IMR-90 (cell line): ENCODE results near the gene MEIS1. TPM values are rescaled to one million over a fixed set of nuclear protein-coding genes. Genes with fewer than 3 reads are reported as not detected.

Experiments used
- ATAC-seq: fragments of 200-7000 bp; cut with Tn5 transposase; 2 replicates; pipeline ENCODE4 v1.9.1; 2020; ENCODE audit warnings: low read depth, mild to moderate bottlenecking, moderate library complexity
- BruUV-seq: library from RNA; stranded (reverse); fragments of 400-500 nt; replicated peaks from 2 replicates; lab custom pipeline; 2021; lab: Mats Ljungman, UMichigan
- CTCF ChIA-PET: fragments of 300-600 bp; formaldehyde crosslinking; extraction: SDS; loops from one replicate; lab custom pipeline; 2021; ENCODE audit warnings: antibody characterized with exemption; lab: Yijun Ruan, JAX
- POLR2A ChIA-PET: fragments of 300-600 bp; sonication (Branson Sonifier 250); formaldehyde crosslinking; loops from one replicate; lab custom pipeline; 2022; ENCODE audit warnings: antibody characterized with exemption; ENCODE audit not compliant: unreplicated experiment; lab: Charles Lee
- DNase-seq: peaks from one replicate; pipeline ENCODE4 v3.0.0; 2013
- H2AFZ ChIP-seq: replicated peaks from 2 replicates; pipeline ENCODE3; 2013; ENCODE audit warnings: low read length, mild to moderate bottlenecking; ENCODE audit not compliant: poor library complexity
- H2AK5ac ChIP-seq: 2 replicates; pipeline ENCODE4 v1.6.1; 2013; ENCODE audit warnings: low read depth, low read length, inconsistent platforms
- H2AK9ac ChIP-seq: replicated peaks from 2 replicates; pipeline ENCODE3; 2013; ENCODE audit warnings: mild to moderate bottlenecking, low read depth, low read length, moderate library complexity; ENCODE audit not compliant: poor library complexity
- H2BK120ac ChIP-seq: 2 replicates; pipeline ENCODE4 v1.6.1; 2013; ENCODE audit warnings: low read depth, low read length, inconsistent platforms
- H2BK15ac ChIP-seq: 3 replicates; pipeline ENCODE4 v1.6.1; 2013; ENCODE audit warnings: low read depth, low read length, inconsistent platforms
- H2BK20ac ChIP-seq: 2 replicates; pipeline ENCODE4 v1.6.1; 2013; ENCODE audit warnings: low read depth, mild to moderate bottlenecking, inconsistent platforms, low read length, moderate library complexity
- H2BK5ac ChIP-seq: 2 replicates; pipeline ENCODE4 v1.6.1; 2013; ENCODE audit warnings: mild to moderate bottlenecking, low read depth, low read length, inconsistent platforms; ENCODE audit not compliant: poor library complexity, severe bottlenecking
- H3K14ac ChIP-seq: replicated peaks from 2 replicates; pipeline ENCODE4 v1.6.1; 2013; ENCODE audit warnings: low read depth, low read length, inconsistent platforms
- H3K18ac ChIP-seq: 2 replicates; pipeline ENCODE4 v1.6.1; 2013; ENCODE audit warnings: low read depth, low read length, control low read depth
- H3K23ac ChIP-seq: 2 replicates; pipeline ENCODE4 v1.6.1; 2013; ENCODE audit warnings: low read depth, low read length, inconsistent platforms
- H3K27ac ChIP-seq: 2 replicates; pipeline ENCODE4 v1.5.1; 2013; ENCODE audit warnings: mild to moderate bottlenecking, control low read depth, low read length; ENCODE audit not compliant: insufficient read depth
- H3K27me3 ChIP-seq: 2 replicates; pipeline ENCODE4 v1.6.1; 2013; ENCODE audit warnings: low read length; ENCODE audit not compliant: control insufficient read depth, insufficient read depth
- H3K36me3 ChIP-seq: 2 replicates; pipeline ENCODE4 v1.6.1; 2013; ENCODE audit warnings: low read length, mixed read lengths; ENCODE audit not compliant: control insufficient read depth, insufficient read depth
- H3K4ac ChIP-seq: 2 replicates; pipeline ENCODE4 v1.6.1; 2013; ENCODE audit warnings: low read depth, low read length, inconsistent platforms
- H3K4me1 ChIP-seq: 2 replicates; pipeline ENCODE4 v1.6.1; 2013; ENCODE audit warnings: low read length, mixed read lengths; ENCODE audit not compliant: control insufficient read depth, insufficient read depth
- H3K4me2 ChIP-seq: 2 replicates; pipeline ENCODE4 v1.6.1; 2013; ENCODE audit warnings: low read depth, mild to moderate bottlenecking, control low read depth, low read length, moderate library complexity
- H3K4me3 ChIP-seq: 2 replicates; pipeline ENCODE4 v1.5.1; 2013; ENCODE audit warnings: low read depth, mild to moderate bottlenecking, control low read depth, low read length, moderate library complexity; ENCODE audit not compliant: insufficient read depth
- H3K56ac ChIP-seq: 2 replicates; pipeline ENCODE4 v1.6.1; 2013; ENCODE audit warnings: low read length, inconsistent platforms; ENCODE audit not compliant: insufficient read depth; ENCODE audit errors: extremely low read depth
- H3K79me1 ChIP-seq, 2 experiments: 2 replicates each; pipeline ENCODE4 v1.6.1; 2013; ENCODE audit warnings: low read length in 2 of 2, inconsistent platforms in 1 of 2, low read depth in 1 of 2
- H3K9ac ChIP-seq: 2 replicates; pipeline ENCODE4 v1.6.1; 2013; ENCODE audit warnings: low read depth, low read length, control low read depth
- H3K9me1 ChIP-seq: 2 replicates; pipeline ENCODE4 v1.6.1; 2013; ENCODE audit warnings: low read length, inconsistent platforms; ENCODE audit not compliant: insufficient read depth
- H3K9me3 ChIP-seq: 2 replicates; pipeline ENCODE4 v1.6.1; 2013; ENCODE audit warnings: low read length; ENCODE audit not compliant: control insufficient read depth, insufficient read depth
- H4K20me1 ChIP-seq: 2 replicates; pipeline ENCODE4 v1.6.1; 2013; ENCODE audit warnings: low read length, inconsistent platforms; ENCODE audit not compliant: insufficient read depth
- H4K5ac ChIP-seq: 2 replicates; pipeline ENCODE4 v1.6.1; 2013; ENCODE audit warnings: mild to moderate bottlenecking, low read depth, low read length, control low read depth
- H4K8ac ChIP-seq, 2 experiments: 2 replicates each; pipeline ENCODE4 v1.6.1; 2013; ENCODE audit warnings: low read depth in 2 of 2, low read length in 2 of 2, control low read depth in 1 of 2, inconsistent platforms in 1 of 2
- H4K91ac ChIP-seq: 2 replicates; pipeline ENCODE4 v1.6.1; 2013; ENCODE audit warnings: low read depth, low read length, inconsistent platforms; ENCODE audit not compliant: insufficient read depth
- BHLHE40 ChIP-seq: fragments of 150-350 bp; IDR thresholded peaks from 2 replicates; pipeline ENCODE4 v1.6.1; 2016; ENCODE audit warnings: mild to moderate bottlenecking, low read depth, low read length
- FOS ChIP-seq: fragments of 150-350 bp; IDR thresholded peaks from 2 replicates; pipeline ENCODE4 v1.6.1; 2016; ENCODE audit warnings: low read depth, low read length
- WGBS, 2 experiments: methylation state at CpG; one replicate each; pipeline versions ENCODE4 v1.1.5 to v1.1.7; 2013; ENCODE audit warnings: missing lambda C conversion rate in 2 of 2; ENCODE audit not compliant: insufficient read length in 1 of 2; ENCODE audit errors: extremely low coverage in 2 of 2; 5-methylcytosine and 5-hydroxymethylcytosine counted together
- dilution Hi-C: fragments of 300-500 bp; cut with HindIII; formaldehyde crosslinking; loops from one replicate; pipeline ENCODE4 v1.14.3; 2018; ENCODE audit warnings: low sequenced_read_pairs; ENCODE audit not compliant: unreplicated experiment
- in situ Hi-C: fragments of 300-500 bp; cut with MboI; formaldehyde crosslinking; loops from 3 replicates; pipeline ENCODE4 v1.14.3; 2019; ENCODE audit warnings: low sequenced_read_pairs, inconsistent platforms, mixed read lengths
- intact Hi-C: fragments of 100-400 bp; cut with micrococcal nuclease; formaldehyde crosslinking; loops from 2 replicates; pipeline ENCODE4 v1.10.0; 2022
- polyA plus RNA-seq, 3 experiments: library from polyadenylated mRNA; depleted of rRNA; stranded (reverse); fragments of >200 nt; gene quantifications; 2 replicates each; pipeline ENCODE4 v1.2.3, GENCODE V29; 2012; ENCODE audit warnings: low replicate concordance in 1 of 3
- total RNA-seq: library from RNA; depleted of rRNA; stranded (reverse); fragments of >200 nt; gene quantifications from 2 replicates; pipeline ENCODE4 v1.2.3, GENCODE V29; 2012

Gene MEIS1
- total and polyA plus RNA-seq, 2 of the 4 experiments (the other 2 are of a cell fraction) = 54.4 to 157 TPM

- H3K56ac ChIP-seq = no peak overlapping the region
- no peak overlapping the region for H3K4me2 ChIP-seq
- H2BK120ac ChIP-seq = no peak overlapping the region
- peak; percentile 54; the same call in 1 of the 2 replicates for TF ChIP-seq FOS
- TF ChIP-seq BHLHE40 = no peak
- H4K91ac ChIP-seq = no peak overlapping the region
- peaks cover 31 to 82% of the 10 kb centered on the region in 2 experiments for H3K79me1 ChIP-seq
- DNase-seq (peak; percentile 76), ATAC-seq (peak; percentile 45)
- WGBS, 2 experiments = no CpG with 5 or more reads among the region's 1 CpG
- peak overlapping the region; percentile 52; the same call in 1 of the 2 replicates for H3K27ac ChIP-seq
- H2AK5ac ChIP-seq = no peak overlapping the region
- no peak overlapping the region for H2BK15ac ChIP-seq
- no peaks in the 10 kb centered on the region for H3K27me3 ChIP-seq
- no peak overlapping the region for H4K5ac ChIP-seq
- peak overlapping the region; percentile 2 for H2BK5ac ChIP-seq
- intact Hi-C loops = no loop called here
- no peak overlapping the region for H3K9ac ChIP-seq
- no peak overlapping the region for H3K14ac ChIP-seq
- POLR2A ChIA-PET = no interaction called here
- peaks cover 32% of the 10 kb centered on the region for H3K36me3 ChIP-seq
- dilution Hi-C loops = no loop called here
- no TSS peak for BruUV-seq
- H2BK20ac ChIP-seq = no peak overlapping the region
- H3K23ac ChIP-seq = no peak overlapping the region
- no peak overlapping the region for H2AFZ ChIP-seq
- CTCF ChIA-PET = interaction anchor here (1.5 kb wide), 1 partner anchor 9 kb away, joined by 3 read pairs; no protein-coding TSS in a partner anchor
- H3K4me3 ChIP-seq = no peak overlapping the region
- H3K4me1 ChIP-seq = peaks cover 14% of the 10 kb centered on the region
- no peak overlapping the region for H2AK9ac ChIP-seq
- in situ Hi-C loops = no loop called here
- H3K4ac ChIP-seq = no peak overlapping the region
- H3K9me3 ChIP-seq = no peaks in the 10 kb centered on the region
- H3K18ac ChIP-seq = no peak overlapping the region
- H3K9me1 ChIP-seq = peaks cover 16% of the 10 kb centered on the region
- peaks cover 58% of the 10 kb centered on the region for H4K20me1 ChIP-seq
- peak overlapping the region in 1 of 2 experiments; percentile 14; a peak in 1 of 4 replicates for H4K8ac ChIP-seq
Measured at GRCh38 chr2:66531155-66531554, 96.2 kb downstream of the MEIS1 start.
